NCI-H345 treated with DMSO at 0.1 percent for 48 hours (cell line): Measurements from ENCODE around the gene SOX8.

Experiments used
- DNase-seq: peaks from one replicate; lab custom pipeline; 2025; ENCODE audit not compliant: unreplicated experiment; lab: John Stamatoyannopoulos, UW

SOX8 gene

GRCh38 chr16:972316-973002, 9.1 kb upstream of the SOX8 start:
- no peak for DNase-seq

DNA sequence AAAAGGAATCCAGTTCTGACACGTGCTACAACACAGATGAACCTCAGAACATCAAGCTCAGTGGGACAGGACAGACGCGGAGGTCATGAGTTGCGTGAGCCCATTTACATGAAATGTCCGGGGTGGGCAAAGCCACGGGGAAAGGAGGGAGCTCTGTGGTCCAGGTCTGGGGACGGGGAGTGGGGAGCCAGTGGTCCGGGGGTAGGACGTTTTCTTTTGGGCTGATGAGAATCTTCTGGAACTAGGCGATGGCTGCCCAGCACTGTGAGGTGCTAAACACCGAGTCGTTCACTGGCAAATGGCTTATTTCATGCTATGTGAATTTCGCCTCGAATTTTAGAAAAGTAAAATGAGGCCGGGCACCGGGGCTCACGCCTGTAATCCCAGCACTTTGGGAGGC, 8.2 kb upstream of the SOX8 start:
- no peak for DNase-seq

- DNase-seq: no peak
These were observed 7.5 kb upstream of the SOX8 start for GRCh38 chr16:974001-974601.

GRCh38 chr16:974611-975261, 6.8 kb upstream of the SOX8 start:
- DNase-seq: no peak

DNA sequence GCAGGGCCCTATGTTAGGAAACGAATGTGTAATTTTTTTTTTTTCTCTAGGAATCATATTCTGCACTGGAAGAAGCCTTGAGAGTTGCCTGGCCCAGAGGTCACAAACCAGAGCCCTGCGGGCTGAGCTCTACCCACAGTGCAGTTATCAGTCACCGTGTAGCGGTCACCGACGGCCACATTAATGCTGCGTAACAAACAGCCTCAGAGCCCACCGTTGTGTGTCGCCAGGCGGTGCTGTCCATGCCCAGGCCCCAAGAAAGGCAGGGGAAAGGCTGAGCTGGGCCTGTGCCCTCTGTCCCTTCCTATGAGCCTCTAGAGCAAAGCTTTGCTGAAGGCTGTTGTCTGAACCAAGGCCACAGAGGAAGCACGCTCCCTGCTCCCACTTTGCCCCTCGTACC, 6.3 kb upstream of the SOX8 start:
- no peak for DNase-seq

DNA sequence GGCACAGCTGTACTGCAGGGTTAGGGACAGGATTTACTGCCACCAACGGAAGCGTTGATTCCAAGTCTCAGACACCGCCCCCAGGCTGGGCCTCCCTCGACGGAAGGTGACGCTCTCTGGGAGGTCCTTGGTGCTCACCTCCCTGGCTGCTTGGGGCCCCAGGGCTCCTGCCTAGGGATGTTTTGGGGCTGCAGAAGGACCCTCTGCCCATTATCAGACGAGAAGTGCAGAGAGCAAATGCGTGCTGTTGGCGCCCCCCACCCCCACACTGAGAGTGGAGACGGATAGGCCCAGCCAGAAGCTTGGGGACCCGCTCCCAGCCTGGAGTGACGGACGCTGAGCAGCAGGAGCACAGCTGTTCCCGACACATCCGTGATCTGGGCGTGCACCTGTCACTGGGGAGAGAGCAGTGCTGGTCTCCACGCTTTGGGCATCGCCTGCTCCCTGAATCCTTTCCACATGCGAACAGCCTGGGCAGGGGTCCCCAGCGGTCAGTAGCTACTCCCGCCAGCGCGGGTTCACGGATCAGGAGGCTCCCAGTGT, 5.1 kb upstream of the SOX8 start:
- no peak for DNase-seq

GRCh38 chr16:977081-977701, 4.4 kb upstream of the SOX8 start:
- no peak for DNase-seq

DNA sequence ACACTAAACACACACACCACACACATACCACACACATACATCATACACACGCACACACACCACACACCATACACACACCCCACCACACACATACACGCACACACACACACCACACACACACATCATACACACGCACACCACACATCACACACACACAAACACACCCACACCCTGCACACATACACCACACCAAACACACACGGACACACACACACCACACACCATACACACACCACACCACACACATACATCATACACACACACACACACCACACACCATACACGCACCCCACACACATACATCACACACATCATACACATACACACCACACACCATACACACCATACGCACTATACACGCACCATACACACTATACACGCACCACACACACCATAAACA, 3.7 kb upstream of the SOX8 start:
- no peak for DNase-seq

DNA sequence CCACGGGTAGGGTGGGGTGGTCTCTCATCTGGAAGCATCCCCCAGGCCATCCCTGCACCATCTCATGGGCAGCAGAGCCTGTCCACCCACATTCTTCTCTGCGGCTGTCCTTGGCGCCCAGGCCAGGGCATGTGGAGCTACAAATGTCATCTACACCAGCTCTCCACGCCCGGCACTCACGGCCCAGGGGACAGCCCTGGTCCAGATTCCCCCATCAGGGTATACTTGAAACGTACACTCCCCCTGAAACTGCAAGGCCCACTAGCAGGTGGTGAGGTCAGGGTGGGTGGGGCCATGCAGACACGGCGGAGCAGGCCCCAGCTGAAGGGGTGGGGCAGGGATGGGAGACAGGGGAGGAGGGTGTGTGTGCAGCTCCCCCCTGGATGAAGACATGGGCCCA, 3.2 kb upstream of the SOX8 start:
- DNase-seq: no peak

DNA sequence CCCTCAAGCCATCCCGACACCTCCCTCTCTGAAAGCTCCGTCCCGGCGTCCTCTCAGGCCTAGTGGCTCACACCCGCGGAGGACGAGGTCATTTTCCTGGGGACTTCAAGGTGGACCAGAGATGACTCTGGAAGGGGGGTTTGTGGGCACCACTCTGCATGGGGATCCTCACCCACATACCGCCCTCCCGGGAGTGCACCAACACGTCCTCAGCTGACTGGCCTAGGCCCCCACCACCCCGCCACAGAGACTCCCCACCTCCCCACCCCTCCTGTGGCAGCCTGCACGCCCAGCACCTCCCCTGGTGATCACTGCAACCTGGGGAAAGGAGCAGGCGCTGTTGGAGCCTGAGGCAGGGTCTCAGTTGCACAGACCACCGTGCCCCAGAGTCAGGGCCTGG, 2.4 kb upstream of the SOX8 start:
- DNase-seq: no peak

DNA sequence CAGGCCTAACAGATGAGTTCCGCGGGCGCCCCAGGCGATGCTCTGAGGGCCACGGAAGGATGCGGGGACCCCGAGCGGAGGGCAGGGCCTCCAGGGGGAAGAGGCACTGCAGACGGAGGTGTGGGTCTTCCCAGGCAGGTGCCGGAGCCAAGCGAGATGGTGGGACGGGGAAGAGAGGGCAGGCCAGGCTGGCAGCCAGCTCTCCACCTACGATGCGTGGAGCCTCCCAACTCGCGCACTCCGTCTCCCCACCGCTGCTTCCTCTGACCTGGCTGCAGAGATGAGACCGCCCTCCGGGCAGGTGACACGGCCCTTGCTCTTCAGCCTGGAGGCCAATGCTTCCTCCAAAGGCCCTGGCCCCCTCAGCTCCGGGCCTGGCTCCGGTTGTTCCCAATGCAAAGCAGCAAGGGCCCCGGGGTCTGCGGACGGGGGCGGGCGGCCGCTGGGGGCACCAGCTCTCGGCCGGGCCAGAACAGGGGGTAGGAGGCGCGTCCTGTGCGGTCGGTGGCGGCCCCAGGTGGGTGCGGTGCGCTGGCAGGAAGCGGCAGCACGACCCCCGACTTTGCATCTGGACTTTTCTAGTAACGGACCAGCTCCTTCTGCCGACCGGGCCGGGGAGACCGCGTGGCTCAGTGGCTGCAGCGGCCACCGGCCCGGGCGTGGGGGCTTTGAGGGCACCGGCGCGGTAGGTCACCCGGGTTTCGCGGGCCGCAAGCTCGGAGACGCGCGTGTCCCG, 1.5 kb upstream of the SOX8 start:
- DNase-seq: no peak

DNA sequence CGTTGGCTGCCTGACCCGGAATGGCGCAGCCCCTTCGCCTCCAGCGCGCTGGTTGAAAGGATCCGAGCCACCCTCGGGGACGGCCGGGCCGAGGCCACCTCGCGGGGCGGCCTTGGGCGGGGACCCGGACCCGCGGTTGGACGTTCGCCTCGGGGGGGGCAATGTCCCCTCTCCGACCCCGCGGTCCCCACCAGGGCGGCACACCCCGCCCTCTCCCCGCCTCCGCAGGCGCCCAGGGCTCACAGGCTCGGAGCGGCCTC, 1.0 kb upstream of the SOX8 start:
- DNase-seq: no peak

- DNase-seq: no peak
These were observed 824 bp downstream of the SOX8 start for GRCh38 chr16:982145-983043.

DNA sequence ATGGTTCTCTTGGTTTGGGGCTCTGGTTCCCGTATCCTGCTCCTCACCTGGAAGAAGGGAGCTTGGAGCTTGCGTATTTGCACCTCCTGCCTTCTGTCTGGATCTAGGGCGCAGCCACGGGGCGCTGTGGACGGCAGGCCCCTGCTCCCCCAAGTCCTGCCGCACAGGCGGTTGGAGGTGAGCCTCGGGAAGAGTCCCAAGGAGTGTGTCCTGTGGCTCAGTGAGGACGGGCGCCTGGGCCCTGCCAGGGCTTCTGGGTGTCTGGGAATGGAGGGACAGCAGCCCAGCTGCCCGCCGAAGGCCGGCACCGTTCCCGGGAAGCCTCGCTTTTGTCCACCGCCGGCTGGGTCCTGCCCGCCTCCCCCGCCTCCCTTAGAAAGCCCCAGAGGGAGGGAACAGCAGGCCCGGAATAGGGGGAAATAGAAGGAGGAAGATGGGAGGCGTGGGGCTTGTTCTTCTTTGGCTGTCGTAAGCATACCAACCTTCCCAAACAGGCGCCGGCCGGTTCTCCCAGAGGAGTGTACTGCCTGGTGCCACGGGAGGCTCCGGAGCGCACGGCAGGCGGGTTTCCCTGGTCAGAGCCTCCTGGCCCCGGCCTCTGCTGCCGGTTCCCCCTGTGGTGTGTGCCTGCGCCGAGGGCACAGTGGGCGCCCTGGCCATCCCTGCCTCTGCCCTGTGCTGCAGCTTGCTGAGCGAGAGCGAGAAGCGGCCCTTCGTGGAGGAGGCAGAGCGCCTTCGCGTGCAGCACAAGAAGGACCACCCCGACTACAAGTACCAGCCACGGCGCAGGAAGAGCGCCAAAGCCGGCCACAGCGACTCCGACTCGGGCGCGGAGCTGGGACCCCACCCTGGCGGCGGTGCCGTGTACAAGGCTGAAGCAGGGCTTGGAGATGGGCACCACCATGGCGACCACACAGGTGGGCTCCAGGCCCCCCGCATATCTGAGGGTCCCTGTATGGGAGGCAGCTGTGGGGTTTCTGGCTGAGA, 1.8 kb downstream of the SOX8 start:
- no peak for DNase-seq

GRCh38 chr16:984121-984694, 2.6 kb downstream of the SOX8 start:
- DNase-seq: no peak

- DNase-seq: no peak
These were observed 3.4 kb downstream of the SOX8 start for GRCh38 chr16:984736-985636.

DNA sequence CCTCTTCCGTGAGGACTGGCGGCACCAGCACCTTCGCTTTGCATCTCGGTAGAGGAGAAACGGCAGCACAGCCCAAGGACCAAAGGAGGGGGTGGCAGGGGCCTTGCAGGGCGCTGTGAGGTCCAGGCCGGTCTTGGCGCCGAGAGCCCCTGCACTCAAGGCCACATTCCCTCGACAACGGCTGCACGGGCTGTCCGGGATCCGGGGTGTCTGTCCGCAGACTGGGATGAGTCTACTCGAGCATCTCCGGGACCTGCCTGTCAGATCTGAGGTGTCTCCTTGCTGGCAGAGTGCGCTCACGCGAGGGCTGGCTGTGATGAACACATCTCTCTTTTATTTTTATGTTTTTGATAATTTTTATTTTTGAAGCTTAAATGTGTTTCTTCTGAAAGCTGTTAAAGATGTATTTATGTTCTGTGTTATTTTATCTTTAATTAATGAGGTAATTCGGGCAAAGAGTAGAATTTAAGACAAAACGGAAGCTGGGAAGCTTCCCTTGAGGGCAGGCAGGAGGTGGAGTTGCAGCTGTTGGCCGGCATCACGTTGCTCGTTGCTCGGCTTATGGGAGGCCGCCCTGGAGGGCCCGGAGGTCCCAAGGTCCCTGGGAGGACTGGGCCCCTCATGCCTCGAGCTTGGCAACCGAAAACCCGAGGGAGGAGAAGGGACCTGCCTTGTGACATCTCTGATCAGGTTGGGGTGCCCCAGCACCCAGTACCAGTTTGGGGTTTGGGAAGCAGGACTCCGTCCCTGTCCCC, 4.3 kb downstream of the SOX8 start:
- no peak for DNase-seq
